ENCODE results near the gene GLCCI1.

Gene GLCCI1

DNA sequence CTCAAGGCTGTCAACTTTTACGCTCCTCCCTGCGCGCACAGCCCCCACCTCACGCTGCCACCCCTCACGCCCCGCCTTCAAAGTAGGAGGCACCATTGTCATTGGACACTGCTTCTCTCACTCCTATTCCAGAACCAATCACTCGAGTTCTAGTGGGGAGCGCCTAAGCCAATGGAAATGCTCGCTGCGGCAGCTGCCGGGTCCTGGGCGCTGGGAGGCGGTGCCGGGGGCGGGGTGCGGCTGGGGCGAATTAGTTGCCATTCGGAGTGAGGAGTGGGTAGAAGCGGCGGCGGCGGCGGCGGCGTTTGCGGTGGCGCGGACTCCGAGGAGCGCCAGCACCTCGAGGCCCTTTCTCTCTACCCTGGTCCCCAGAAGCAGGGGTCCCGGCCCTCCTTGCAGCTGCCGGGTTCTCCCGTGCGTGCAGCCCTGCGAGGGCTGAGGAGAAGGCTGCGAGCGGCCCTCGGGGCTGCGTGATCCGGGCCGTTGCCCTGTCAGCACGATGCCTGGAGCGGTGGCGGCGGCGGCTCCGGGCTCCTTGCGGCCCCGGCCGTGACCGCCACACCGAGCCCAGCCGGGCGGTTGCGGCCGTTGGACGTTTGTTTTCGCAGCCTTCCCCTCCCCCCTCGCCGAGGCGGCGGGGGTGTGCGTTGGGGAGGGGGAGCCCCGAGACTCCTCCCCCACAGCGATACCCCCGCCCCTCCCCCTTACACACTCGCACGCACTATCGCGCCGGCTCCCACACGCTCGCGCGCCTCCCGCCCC, at the start of gene GLCCI1:
GLCCI1 (plus strand) TSS at position 253 of the 762 bp plus-strand sequence. CDS start 555 bp downstream, outside the sequence.
- TF ChIP-seq, protein P1, sequence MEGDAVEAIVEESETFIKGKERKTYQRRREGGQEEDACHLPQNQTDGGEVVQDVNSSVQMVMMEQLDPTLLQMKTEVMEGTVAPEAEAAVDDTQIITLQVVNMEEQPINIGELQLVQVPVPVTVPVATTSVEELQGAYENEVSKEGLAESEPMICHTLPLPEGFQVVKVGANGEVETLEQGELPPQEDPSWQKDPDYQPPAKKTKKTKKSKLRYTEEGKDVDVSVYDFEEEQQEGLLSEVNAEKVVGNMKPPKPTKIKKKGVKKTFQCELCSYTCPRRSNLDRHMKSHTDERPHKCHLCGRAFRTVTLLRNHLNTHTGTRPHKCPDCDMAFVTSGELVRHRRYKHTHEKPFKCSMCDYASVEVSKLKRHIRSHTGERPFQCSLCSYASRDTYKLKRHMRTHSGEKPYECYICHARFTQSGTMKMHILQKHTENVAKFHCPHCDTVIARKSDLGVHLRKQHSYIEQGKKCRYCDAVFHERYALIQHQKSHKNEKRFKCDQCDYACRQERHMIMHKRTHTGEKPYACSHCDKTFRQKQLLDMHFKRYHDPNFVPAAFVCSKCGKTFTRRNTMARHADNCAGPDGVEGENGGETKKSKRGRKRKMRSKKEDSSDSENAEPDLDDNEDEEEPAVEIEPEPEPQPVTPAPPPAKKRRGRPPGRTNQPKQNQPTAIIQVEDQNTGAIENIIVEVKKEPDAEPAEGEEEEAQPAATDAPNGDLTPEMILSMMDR (IDR thresholded peaks at IDR 0.05; ENCODE audit: low read depth, low read length): no peak
- H3K4me3 ChIP-seq (replicated peaks in 1 of 2; ENCODE audit: low read depth in 2 of 2, low read length in 2 of 2): peak within 1 kb of the TSS; percentile 85 to 88
- DNase-seq (ENCODE audit: low read depth in 2 of 2): peak; percentile 96

DNA sequence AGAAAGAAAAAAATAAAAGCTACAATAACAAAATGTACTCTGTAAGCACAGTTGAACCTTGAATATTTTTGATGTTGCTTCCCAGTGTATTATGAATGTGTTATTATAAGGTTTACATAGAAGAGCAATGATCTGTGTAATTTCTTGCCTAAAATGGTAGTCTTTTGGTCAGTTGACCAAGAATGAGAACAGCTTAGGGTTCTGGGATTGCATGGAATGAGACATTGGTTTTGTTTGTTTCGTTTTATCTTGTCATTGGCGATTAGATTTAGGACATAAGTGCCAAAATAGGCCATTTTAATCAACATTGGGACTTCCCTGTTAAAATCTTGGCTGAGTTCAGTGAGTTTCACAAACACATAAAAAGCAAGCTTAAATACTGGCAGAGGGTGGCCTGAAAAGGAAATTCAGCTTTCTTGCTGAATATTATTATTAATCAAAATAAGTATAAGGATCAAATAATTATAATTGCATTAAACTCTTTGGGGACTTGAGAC, 49.1 kb upstream of the GLCCI1 start:
- no peak overlapping the region for H3K4me3 ChIP-seq (replicated peaks in 1 of 2; ENCODE audit: low read depth in 2 of 2, low read length in 2 of 2)
- TF ChIP-seq, protein P1 (IDR thresholded peaks at IDR 0.05; ENCODE audit: low read depth, low read length): no peak
- no peak for DNase-seq (ENCODE audit: low read depth in 2 of 2)

DNA sequence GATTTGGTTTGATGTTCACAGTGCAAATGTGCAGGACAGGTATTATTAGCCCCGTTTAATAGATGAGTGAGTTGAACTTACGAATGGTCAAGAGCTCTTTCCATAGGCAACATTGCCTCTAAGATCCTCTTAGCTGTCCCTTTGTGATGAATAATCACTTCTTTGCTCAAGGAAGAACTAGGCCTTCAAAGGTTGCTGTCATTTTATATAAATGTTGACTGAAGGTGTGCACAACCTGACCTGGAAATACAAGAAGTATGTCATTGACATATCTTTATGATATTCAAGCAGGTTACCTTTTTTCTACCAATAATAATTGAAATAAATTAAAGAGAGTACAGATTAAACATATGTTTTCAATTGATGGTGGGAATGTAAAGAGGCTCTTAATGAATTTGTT, 48.5 kb upstream of the GLCCI1 start:
- no peak overlapping the region for H3K4me3 ChIP-seq (replicated peaks in 1 of 2; ENCODE audit: low read depth in 2 of 2, low read length in 2 of 2)
- TF ChIP-seq, protein P1 (IDR thresholded peaks at IDR 0.05; ENCODE audit: low read depth, low read length): no peak
- DNase-seq (ENCODE audit: low read depth in 2 of 2): no peak

DNA sequence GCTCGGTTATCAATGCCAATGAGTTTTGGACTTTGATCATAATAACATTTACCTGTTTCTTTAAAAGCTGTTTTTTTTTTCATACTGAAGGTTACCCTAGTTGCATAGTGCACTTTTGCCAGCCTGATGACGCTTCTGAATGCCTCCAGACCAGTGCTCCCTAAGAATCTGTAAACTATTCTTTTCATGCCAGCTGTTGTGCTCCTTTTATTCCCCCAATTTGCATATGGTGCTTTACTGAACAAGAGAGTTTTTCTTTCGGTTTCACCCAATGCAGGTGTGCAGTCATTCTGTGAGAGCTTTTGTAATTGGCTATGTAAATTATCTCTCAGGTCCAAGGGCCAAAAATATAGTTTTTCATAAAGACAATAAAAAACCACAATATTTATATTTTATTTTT, 48.1 kb upstream of the GLCCI1 start:
- no peak for DNase-seq (ENCODE audit: low read depth in 2 of 2)
- TF ChIP-seq, protein P1 (IDR thresholded peaks at IDR 0.05; ENCODE audit: low read depth, low read length): no peak
- no peak overlapping the region for H3K4me3 ChIP-seq (replicated peaks in 1 of 2; ENCODE audit: low read depth in 2 of 2, low read length in 2 of 2)

DNA sequence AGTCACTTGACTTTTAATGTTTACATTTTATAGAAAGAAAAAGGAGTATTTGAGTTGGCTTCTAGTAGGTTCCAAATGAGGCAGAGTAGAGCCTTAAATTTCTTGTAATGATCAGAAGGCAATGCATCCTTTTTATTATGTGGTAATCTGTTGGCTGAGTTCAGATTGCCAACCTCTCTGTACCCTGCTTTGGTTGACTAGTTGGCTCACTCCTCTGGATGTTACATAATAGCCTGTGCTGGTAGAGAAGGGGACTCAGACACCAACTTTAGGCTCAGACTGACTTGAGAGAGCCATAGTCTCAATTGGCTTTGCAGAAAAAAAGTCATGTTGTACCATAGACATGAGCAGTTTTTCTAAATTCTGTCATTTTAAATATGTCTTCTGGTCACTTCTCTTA, 46.8 kb upstream of the GLCCI1 start:
- DNase-seq (ENCODE audit: low read depth in 2 of 2): no peak
- no peak overlapping the region for H3K4me3 ChIP-seq (replicated peaks in 1 of 2; ENCODE audit: low read depth in 2 of 2, low read length in 2 of 2)
- TF ChIP-seq, protein P1 (IDR thresholded peaks at IDR 0.05; ENCODE audit: low read depth, low read length): no peak

DNA sequence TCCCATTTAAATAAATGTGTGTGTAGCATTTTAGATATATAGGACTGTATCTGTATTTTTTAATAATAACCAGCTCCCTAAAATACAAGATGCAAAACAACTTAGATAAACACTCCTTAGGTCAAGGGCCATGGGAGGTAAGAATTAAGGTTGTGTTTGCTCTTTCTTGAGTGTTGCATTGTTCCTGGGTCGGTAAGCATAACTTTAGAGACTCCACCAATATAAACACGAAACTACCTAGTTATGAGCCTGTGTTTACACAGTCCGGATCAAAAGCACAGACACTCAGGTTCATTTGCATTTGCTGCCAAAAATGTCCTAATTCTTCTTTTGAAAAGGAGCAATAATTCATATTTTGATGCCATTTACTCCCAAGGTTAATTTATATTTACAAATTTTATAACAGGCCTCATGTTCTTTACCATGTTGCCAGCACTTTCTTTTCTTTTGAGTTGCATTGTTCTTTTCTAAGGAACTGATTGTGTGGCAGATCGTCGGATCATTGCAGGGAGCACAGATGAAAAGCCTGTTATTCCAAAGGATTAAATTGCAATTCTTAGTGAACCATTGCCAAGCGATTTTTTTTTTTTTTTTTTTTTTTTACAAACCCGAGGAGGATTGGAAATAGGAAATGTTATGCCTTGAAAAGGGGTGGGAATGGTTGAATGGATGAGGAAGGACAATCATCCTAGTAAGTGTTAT, 45.8 kb upstream of the GLCCI1 start:
- no peak for DNase-seq (ENCODE audit: low read depth in 2 of 2)
- TF ChIP-seq, protein P1 (IDR thresholded peaks at IDR 0.05; ENCODE audit: low read depth, low read length): no peak
- no peak overlapping the region for H3K4me3 ChIP-seq (replicated peaks in 1 of 2; ENCODE audit: low read depth in 2 of 2, low read length in 2 of 2)

Data from cardiac fibroblast (primary cell).